22Rv1 (cell line): ENCODE measurements around the gene VSTM2B.

Experiments used
- H3K27ac ChIP-seq: fragments of 450-650 bp; 2 replicates; pipeline ENCODE4 v1.5.1; 2017
- ZFX ChIP-seq: fragments of 450-650 bp; IDR thresholded peaks from 2 replicates; pipeline ENCODE4 v1.6.1; 2017; ENCODE audit warnings: antibody characterized with exemption, borderline replicate concordance
- TF ChIP-seq, protein P1 (sequence below): fragments of 450-650 bp; IDR thresholded peaks from 2 replicates; pipeline ENCODE4 v1.5.1; 2017; ENCODE audit warnings: mild to moderate bottlenecking

VSTM2B gene

DNA sequence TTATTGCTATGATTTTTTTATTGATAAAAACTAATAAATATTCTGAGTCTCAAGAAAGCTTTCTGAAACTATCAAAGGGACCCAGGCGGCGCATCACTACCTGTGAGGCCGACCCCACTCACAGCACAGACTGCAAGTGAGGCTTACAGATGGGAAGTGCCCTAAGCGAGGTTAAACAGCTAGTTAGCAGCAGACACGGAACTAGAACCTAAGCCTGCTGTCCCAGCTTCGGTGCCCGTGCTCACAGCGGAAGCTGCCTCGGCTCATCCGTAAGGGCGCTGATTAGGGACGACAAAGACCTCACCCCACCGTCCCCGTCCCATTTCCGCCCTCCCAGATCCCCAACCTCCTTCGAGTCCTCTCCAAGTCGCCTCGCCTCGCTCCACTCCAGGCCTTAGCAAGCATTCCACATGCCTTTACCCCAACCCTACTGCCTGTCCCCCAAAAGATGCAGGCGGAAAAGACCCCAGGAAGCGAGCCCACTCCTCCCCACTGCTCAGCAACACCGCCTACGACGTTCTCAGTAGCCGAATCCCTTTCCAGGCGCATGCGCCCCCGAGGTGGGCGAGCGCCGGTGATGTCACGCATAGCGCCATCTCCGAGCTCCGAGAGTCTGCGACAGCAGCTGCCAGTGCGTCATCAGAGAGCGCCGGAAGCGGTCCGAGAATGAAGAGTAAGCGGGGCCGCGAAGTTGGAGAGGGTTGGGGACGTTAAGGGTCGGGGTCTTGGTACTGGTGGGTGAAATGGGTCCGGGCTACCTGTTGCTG lies 80.0 kb downstream of the VSTM2B start, which contains the start of gene POP4:
Gene POP4 (plus strand): TSS at position 631 of the 767 bp plus-strand sequence. CDS start 36 bp downstream, at position 667.
- H3K27ac ChIP-seq = peak within 1 kb of the TSS; percentile 58
- TF ChIP-seq, protein P1, sequence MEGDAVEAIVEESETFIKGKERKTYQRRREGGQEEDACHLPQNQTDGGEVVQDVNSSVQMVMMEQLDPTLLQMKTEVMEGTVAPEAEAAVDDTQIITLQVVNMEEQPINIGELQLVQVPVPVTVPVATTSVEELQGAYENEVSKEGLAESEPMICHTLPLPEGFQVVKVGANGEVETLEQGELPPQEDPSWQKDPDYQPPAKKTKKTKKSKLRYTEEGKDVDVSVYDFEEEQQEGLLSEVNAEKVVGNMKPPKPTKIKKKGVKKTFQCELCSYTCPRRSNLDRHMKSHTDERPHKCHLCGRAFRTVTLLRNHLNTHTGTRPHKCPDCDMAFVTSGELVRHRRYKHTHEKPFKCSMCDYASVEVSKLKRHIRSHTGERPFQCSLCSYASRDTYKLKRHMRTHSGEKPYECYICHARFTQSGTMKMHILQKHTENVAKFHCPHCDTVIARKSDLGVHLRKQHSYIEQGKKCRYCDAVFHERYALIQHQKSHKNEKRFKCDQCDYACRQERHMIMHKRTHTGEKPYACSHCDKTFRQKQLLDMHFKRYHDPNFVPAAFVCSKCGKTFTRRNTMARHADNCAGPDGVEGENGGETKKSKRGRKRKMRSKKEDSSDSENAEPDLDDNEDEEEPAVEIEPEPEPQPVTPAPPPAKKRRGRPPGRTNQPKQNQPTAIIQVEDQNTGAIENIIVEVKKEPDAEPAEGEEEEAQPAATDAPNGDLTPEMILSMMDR = no peak

DNA sequence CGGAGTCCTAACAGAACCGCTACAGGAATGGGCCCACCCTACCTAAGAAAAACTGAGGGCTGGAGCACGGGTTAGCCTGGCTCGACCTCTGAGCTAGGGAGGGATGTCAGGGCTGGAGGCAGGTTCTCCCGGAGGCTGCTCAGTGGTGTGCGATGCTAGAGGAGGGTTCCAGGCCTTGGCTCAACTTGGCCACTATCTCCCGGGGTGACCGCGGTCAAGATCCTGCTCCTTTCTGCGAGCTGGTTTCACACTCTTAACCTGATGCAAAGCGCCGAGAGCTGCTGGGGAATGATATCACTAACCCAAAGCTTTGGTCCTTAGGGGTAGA lies 80.6 kb downstream of the VSTM2B start:
- H3K27ac ChIP-seq = peak overlapping the region; percentile 58; the same call in 1 of the 2 replicates
- no peak for TF ChIP-seq ZFX
- TF ChIP-seq, protein P1 = no peak

DNA sequence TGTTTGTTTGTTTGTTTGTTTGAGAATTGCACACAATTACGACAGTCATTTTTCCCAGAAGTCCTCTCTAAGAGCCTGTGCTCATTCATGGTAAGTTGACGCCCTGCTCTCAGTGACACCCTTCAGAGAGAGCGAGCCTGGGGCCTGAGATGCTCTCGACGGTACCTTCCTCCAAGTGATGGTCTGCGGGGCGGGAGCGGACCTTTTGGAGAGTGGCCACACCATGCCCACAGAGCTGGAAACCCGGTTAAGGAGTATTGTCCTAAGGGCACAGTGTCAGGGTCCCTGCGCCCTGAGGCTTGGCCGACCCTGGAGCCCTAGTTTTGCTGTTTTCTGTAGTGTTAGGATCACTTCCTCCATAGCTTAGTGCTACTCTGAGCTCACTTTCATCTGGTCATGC lies 83.8 kb downstream of the VSTM2B start:
- TF ChIP-seq, protein P1 = no peak
- no peak for TF ChIP-seq ZFX
- no peak overlapping the region for H3K27ac ChIP-seq

DNA sequence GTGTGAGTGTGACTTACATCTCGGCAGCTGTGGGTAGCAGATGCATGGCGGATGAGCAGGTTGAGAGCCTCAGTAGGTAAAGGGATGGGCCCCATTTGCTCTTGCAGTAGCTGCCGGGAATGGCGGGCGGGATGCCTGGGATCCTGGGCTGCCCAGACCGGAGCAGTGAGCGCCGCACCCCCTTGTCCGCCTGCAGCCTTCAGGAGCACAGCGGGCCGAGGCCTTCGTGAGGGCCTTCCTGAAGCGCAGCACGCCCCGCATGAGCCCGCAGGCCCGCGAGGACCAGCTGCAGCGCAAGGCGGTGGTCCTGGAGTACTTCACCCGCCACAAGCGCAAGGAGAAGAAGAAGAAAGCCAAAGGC lies 84.4 kb downstream of the VSTM2B start:
- H3K27ac ChIP-seq = no peak overlapping the region
- TF ChIP-seq, protein P1 = no peak
- no peak for TF ChIP-seq ZFX

DNA sequence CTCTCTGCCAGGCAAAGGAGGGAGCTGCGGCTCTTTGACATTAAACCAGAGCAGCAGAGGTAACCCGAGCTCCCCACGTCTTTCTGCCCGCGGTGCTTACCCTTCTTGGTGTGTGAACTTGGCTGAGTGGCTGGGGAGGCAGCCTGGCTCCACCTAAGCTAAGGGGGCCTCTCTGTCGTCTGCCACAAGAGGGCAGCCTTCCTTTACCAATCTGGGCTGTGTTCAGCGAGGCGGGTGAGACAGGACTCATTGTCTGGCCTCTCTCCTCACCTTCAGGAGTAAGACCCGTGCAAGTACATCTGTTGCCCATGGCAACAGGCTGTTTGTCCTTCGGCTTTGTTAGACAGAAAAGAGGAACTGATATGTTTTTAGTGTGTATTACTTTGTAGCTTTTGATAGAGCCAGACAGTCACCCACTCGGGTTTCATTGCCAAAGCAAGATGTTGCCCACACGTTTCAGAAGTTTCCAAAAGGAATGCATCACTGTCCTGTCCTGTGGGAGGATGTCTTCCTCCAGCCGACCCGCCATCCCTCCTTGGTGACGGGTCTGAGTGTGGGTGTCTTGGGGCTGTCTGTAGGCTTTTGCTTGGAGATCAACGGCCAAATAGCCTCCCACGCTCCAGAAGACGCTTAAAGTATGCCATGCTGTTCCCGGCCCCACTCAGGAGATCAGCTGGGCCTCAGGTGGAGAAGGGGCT lies 84.9 kb downstream of the VSTM2B start:
- H3K27ac ChIP-seq = no peak overlapping the region
- TF ChIP-seq ZFX = no peak
- TF ChIP-seq, protein P1 = peak; percentile 89

DNA sequence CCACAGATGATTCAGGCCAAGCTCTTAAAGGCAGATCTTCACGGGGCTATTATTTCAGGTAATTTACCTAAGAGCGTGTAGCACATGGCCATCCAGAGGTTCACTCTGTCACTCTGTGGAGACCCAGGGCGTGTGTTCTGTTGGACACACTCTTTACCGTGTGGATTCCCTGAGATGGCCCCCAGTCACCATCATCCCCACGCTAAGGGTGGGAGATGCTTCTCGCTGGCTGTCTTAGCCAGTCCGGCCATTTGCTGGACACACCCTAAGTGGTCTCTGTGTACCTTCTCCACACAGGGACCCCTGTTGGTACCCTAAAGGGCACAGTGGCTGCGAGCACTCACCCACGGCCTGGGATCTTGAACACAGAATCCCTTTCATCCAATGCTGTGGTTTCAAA lies 86.3 kb downstream of the VSTM2B start:
- H3K27ac ChIP-seq = no peak overlapping the region
- TF ChIP-seq, protein P1 = no peak
- no peak for TF ChIP-seq ZFX

DNA sequence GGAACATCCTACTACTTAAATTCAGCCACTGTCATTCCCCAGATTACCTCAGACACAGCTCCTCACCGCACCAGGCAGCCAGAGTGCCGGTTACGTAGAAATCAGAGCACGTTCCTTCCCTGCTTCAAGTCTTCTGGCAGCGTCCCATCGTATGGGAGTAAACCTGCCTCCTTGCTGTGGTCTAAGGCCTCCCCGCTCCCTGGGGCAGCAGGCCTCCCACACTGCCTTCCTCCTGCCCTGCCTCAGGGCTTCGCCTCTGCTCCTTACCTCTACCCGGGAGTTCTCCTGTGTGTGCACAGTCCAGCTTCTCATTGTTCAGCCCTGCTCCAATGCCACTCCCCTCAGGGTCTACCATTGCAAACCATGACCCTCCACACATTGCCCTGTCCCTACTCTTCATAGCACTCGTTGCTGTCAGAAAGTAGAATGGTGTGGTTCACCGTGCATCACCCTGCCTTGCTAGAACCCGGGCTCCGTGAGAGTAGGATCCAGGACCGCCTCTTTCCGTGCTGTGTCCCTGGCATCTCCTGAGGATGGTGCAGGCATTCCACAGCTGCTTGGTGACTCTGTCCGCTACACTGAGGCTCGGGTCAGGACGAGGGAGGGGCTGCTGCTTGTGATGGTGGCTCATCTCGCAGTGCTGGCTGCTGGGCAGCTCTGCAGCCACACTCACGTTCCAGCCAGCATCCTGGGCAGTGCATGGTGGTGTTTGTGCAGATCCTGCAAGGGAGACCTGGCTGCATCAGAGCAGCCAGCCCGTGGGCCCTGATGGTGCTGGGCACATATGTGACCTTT lies 87.2 kb downstream of the VSTM2B start:
- TF ChIP-seq, protein P1 = no peak
- TF ChIP-seq ZFX = no peak

More for the DNA sequence above, 87.2 kb downstream of the VSTM2B start:
- H3K27ac ChIP-seq = no peak overlapping the region
